Measurements from ENCODE around the gene SPEM1.

The SPEM1 gene

GRCh38 chr17:7423679-7424078, 3.6 kb downstream of the SPEM1 start:
- no peak for TF ChIP-seq CTCF (IDR thresholded peaks at IDR 0.05; ENCODE audit: low read depth, low read length)
- DNase-seq (ENCODE audit: extremely low read depth, low read depth), result no peak

GRCh38 chr17:7425316-7425715, 5.2 kb downstream of the SPEM1 start, which contains the start of gene SPEM2:
Gene SPEM2 (plus strand): TSS chr17:7425616. CDS start chr17:7425689, 73 bp downstream.
- DNase-seq (ENCODE audit: extremely low read depth, low read depth), result no peak
- TF ChIP-seq CTCF (IDR thresholded peaks at IDR 0.05; ENCODE audit: low read depth, low read length), result no peak

GRCh38 chr17:7425756-7426155, 5.6 kb downstream of the SPEM1 start:
- no peak for TF ChIP-seq CTCF (IDR thresholded peaks at IDR 0.05; ENCODE audit: low read depth, low read length)
- no peak for DNase-seq (ENCODE audit: extremely low read depth, low read depth)

- no peak for DNase-seq (ENCODE audit: extremely low read depth, low read depth)
Observed at GRCh38 chr17:7426203-7426863, 6.2 kb downstream of the SPEM1 start.

GRCh38 chr17:7426896-7427489, 6.9 kb downstream of the SPEM1 start:
- DNase-seq (ENCODE audit: extremely low read depth, low read depth), result no peak
- TF ChIP-seq CTCF (IDR thresholded peaks at IDR 0.05; ENCODE audit: low read depth, low read length), result no peak

More at GRCh38 chr17:7426203-7426863, 6.2 kb downstream of the SPEM1 start:
- TF ChIP-seq CTCF (IDR thresholded peaks at IDR 0.05; ENCODE audit: low read depth, low read length), result no peak

GRCh38 chr17:7427549-7427948, 7.4 kb downstream of the SPEM1 start:
- TF ChIP-seq CTCF (IDR thresholded peaks at IDR 0.05; ENCODE audit: low read depth, low read length), result no peak
- DNase-seq (ENCODE audit: extremely low read depth, low read depth), result no peak

GRCh38 chr17:7428557-7428956, 8.4 kb downstream of the SPEM1 start, which contains the start of gene SPEM3:
Gene SPEM3 (plus strand): TSS chr17:7428857. CDS start chr17:7428903, 46 bp downstream.
- no peak for TF ChIP-seq CTCF (IDR thresholded peaks at IDR 0.05; ENCODE audit: low read depth, low read length)

More at GRCh38 chr17:7428557-7428956, 8.4 kb downstream of the SPEM1 start, which contains the start of gene SPEM3:
- no peak for DNase-seq (ENCODE audit: extremely low read depth, low read depth)
